NCI-H1092 (cell line): ENCODE results near the gene SPIB.
A peak's percentile ranks its signal among the peaks of the same experiment; 100 is the strongest.
"Not testable (repeated sequence)": the region's sequence is repeated elsewhere in the genome, so short reads cannot be mapped to it uniquely, and the experiment has no call there.

Source experiments
- DNase-seq: peaks from one replicate; lab custom pipeline; 2025; lab: John Stamatoyannopoulos, UW

The SPIB gene

GRCh38 chr19:50418176-50419021, at the start of gene SPIB:
Gene SPIB, plus strand, starts transcription at chr19:50418938. Its CDS starts 25 bp downstream, at chr19:50418963.
- no peak for DNase-seq

- DNase-seq = no peak
These were observed 46.7 kb upstream of the SPIB start for GRCh38 chr19:50371914-50372475.

- peak; percentile 91 for DNase-seq
These were observed 42.3 kb upstream of the SPIB start, which contains the start of gene NR1H2 for GRCh38 chr19:50376166-50377050. Gene NR1H2, plus strand, starts transcription at chr19:50376457. Its CDS starts 1,149 bp downstream, at chr19:50377606.

GRCh38 chr19:50377051-50377461, 41.7 kb upstream of the SPIB start:
- no peak for DNase-seq

DNA sequence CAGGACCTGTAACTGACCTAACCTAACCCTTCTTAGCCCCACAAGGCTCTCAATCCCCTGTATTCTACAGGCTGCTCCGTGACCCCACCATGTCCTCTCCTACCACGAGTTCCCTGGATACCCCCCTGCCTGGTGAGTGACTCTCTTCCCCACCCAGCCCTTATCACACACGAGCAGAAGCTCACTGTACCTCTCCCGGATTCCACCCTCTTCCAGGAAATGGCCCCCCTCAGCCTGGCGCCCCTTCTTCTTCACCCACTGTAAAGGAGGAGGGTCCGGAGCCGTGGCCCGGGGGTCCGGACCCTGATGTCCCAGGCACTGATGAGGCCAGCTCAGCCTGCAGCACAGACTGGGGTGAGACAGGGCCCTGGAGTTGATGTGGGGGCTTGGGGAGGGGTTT, 41.2 kb upstream of the SPIB start:
- DNase-seq = no peak

DNA sequence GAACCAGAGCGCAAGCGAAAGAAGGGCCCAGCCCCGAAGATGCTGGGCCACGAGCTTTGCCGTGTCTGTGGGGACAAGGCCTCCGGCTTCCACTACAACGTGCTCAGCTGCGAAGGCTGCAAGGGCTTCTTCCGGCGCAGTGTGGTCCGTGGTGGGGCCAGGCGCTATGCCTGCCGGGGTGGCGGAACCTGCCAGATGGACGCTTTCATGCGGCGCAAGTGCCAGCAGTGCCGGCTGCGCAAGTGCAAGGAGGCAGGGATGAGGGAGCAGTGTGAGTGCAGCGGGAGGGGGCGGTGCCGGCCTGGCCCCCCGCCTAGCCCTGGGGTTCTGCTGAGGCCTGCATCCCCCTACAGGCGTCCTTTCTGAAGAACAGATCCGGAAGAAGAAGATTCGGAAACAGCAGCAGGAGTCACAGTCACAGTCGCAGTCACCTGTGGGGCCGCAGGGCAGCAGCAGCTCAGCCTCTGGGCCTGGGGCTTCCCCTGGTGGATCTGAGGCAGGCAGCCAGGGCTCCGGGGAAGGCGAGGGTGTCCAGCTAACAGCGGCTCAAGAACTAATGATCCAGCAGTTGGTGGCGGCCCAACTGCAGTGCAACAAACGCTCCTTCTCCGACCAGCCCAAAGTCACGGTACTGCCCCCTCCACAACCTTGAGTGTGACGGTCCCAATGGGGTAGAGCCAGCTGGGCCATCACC, 40.4 kb upstream of the SPIB start:
- DNase-seq = no peak

DNA sequence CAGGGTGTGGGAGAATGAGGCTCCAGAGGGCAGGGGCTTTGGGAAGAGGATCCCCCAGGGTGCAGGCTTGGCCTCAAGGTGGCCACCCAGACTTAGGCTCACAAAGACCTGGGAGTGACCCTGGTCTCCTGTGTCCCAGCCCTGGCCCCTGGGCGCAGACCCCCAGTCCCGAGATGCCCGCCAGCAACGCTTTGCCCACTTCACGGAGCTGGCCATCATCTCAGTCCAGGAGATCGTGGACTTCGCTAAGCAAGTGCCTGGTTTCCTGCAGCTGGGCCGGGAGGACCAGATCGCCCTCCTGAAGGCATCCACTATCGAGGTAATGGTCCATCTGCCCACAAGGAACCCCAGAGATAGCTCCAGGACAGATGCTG, 39.9 kb upstream of the SPIB start:
- DNase-seq = no peak

GRCh38 chr19:50379602-50380001, 39.1 kb upstream of the SPIB start:
- DNase-seq = no peak

DNA sequence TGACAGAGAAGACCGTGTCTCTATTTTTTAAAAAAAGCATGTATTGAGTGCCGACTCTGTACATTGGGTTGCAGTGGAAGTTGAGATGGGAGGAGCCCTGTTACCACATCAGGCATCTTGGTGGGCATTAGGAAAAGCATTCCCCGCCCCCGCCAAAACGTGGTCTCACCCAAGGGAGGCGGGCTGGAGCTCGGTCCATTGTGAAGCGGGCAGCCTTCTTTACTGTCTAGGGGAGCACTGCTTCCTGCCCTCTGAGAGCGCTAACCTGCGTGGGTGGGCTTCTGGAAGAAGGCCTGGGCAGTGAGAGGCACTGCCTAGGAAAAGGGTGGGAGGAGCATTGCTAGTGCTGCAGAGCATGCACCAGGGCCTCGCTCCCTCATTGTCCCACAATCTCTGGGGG, 38.6 kb upstream of the SPIB start:
- no peak for DNase-seq

- no peak for DNase-seq
These were observed 38.0 kb upstream of the SPIB start for GRCh38 chr19:50380751-50381151.

DNA sequence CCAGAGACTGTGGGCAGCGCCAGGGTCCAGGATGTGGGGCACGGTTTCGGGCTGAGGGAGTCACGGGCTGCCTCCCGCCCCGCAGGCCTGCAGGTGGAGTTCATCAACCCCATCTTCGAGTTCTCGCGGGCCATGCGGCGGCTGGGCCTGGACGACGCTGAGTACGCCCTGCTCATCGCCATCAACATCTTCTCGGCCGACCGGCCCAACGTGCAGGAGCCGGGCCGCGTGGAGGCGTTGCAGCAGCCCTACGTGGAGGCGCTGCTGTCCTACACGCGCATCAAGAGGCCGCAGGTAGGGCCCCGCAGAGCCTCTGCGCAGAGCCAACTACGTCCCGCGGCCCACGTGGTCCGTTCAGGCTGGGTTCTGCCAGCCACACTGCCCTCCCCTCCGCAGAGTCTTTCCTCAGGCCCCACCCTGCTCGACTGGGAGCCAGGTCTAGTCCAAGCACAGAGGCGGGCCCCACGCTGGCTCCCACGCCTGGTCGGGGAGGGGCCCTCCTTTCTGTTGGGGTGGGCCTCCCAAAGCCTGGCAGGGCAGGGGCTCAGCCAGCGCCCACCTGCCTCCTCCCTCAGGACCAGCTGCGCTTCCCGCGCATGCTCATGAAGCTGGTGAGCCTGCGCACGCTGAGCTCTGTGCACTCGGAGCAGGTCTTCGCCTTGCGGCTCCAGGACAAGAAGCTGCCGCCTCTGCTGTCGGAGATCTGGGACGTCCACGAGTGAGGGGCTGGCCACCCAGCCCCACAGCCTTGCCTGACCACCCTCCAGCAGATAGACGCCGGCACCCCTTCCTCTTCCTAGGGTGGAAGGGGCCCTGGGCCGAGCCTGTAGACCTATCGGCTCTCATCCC, 36.6 kb upstream of the SPIB start:
- no peak for DNase-seq

- DNase-seq = no peak
These were observed 35.5 kb upstream of the SPIB start for GRCh38 chr19:50383001-50383851.

DNA sequence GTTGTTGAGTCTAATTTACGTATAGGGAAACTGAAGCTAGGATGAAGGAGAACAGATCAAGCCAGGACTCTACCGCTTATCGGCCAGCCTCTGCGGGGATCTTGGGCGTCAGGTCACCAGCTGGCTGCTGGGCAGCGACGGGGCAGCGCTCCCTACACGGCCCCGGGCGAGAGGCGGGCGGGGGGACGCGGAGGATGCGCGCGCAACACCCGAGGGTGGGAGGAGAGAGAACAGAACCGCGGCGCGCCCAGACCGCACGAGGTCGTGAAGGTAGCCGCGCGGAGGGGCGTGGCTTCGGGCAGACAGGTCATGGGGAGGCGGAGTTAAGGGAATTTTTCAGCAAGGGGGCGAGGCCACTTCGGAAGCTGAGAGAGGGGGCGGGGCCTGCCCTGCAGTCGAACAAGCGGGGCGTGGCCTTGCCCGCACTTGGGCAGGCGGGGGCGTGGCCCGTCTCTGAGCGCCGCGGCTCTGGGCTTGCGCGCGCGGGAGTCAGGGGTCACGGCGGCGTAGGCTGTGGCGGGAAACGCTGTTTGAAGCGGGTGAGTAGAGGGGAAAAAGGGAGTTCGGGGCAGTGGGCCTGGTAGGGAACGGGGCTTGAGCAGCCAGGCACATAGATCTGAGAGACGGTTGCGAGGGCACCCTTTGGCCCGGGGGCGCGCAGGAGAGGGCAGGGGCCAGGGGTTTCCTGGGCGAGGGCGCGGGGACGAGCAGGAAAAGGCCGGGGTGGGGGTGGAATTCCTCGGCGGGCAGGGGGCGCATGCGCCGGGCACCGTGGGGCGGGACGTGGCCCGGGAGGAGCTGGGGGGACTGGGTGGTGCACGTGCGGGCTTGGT, 34.7 kb upstream of the SPIB start, which contains the start of gene POLD1:
Gene POLD1, plus strand, starts transcription at position 496 of the 833 bp plus-strand sequence. CDS start 14,505 bp downstream, outside the sequence.
- peak; percentile 97 for DNase-seq

GRCh38 chr19:50384685-50385535, 33.8 kb upstream of the SPIB start:
- DNase-seq = no peak

GRCh38 chr19:50387176-50387867, 31.4 kb upstream of the SPIB start:
- no peak for DNase-seq

GRCh38 chr19:50387868-50388245, 30.9 kb upstream of the SPIB start:
- no peak for DNase-seq

- not testable (repeated sequence) for DNase-seq
These were observed 28.4 kb upstream of the SPIB start for GRCh38 chr19:50390295-50390694.
